GM18870 (cell line): ENCODE results near the gene ZNF221.
A peak's percentile ranks its signal among the peaks of the same experiment; 100 is the strongest.

Experiments
- ATAC-seq: cut with Tn5 transposase; IDR thresholded peaks from one replicate; pipeline ENCODE4 v1.9.1; 2021; ENCODE audit warnings: moderate library complexity; ENCODE audit not compliant: unreplicated experiment

ZNF221 gene

GRCh38 chr19:43956827-43957226, 5.8 kb downstream of the ZNF221 start:
- ATAC-seq, result no peak

GRCh38 chr19:43957891-43958290, 6.9 kb downstream of the ZNF221 start:
- no peak for ATAC-seq

- ATAC-seq, result no peak
These were observed 9.4 kb downstream of the ZNF221 start for GRCh38 chr19:43960411-43960810.

GRCh38 chr19:43966079-43966694, 15.2 kb downstream of the ZNF221 start:
- ATAC-seq, result no peak

- ATAC-seq, result no peak
These were observed 25.7 kb downstream of the ZNF221 start for GRCh38 chr19:43976732-43977131.

GRCh38 chr19:43983544-43983911, 32.5 kb downstream of the ZNF221 start:
- ATAC-seq, result no peak

- ATAC-seq, result no peak
These were observed 33.1 kb downstream of the ZNF221 start, which contains the start of gene ZNF155 for GRCh38 chr19:43983912-43984686. ZNF155 (plus strand) TSS chr19:43984188; CDS start chr19:43988544, 4,356 bp downstream.

GRCh38 chr19:43984687-43985000, 33.6 kb downstream of the ZNF221 start:
- ATAC-seq, result no peak

- ATAC-seq, result no peak
These were observed 46.7 kb downstream of the ZNF221 start for GRCh38 chr19:43997631-43998290.

GRCh38 chr19:44002212-44002565, 51.2 kb downstream of the ZNF221 start:
- ATAC-seq, result no peak

- peak; percentile 81 for ATAC-seq
These were observed 51.8 kb downstream of the ZNF221 start, which contains the start of gene ZNF230 for GRCh38 chr19:44002566-44003460. ZNF230 (plus strand) TSS chr19:44002957; CDS start chr19:44007079, 4,122 bp downstream.

- no peak for ATAC-seq
These were observed 52.5 kb downstream of the ZNF221 start for GRCh38 chr19:44003461-44004009.

- ATAC-seq, result no peak
These were observed 54.9 kb downstream of the ZNF221 start for GRCh38 chr19:44005973-44006372.

GRCh38 chr19:44007473-44007872, 56.4 kb downstream of the ZNF221 start:
- ATAC-seq, result no peak

- ATAC-seq, result no peak
These were observed 59.4 kb downstream of the ZNF221 start for GRCh38 chr19:44010468-44010867.
